Colonic mucosa (tissue), 4 donors: ENCODE data around the gene CCDC150. TPM values are rescaled to one million over a fixed set of nuclear protein-coding genes. Genes with fewer than 3 reads are reported as not detected.

Experiments
- DNase-seq: peaks from one replicate; pipeline ENCODE4 v3.0.0-alpha.2; 2020
- H3K27ac ChIP-seq: fragments of 200-600 bp; one replicate; pipeline ENCODE4 v1.8.0; 2021
- H3K27me3 ChIP-seq: fragments of 200-600 bp; one replicate; pipeline ENCODE4 v1.8.0; 2021
- H3K36me3 ChIP-seq: fragments of 200-600 bp; one replicate; pipeline ENCODE4 v1.8.0; 2021
- H3K4me1 ChIP-seq: fragments of 200-600 bp; one replicate; pipeline ENCODE4 v1.8.0; 2021; ENCODE audit warnings: mild to moderate bottlenecking
- H3K4me3 ChIP-seq: fragments of 200-600 bp; one replicate; pipeline ENCODE4 v1.8.0; 2021
- H3K9ac ChIP-seq, 2 donors: one replicate each; pipeline ENCODE4 v1.7.0; 2013; ENCODE audit warnings: control low read depth in 2 of 2, low read depth in 2 of 2, low read length in 2 of 2
- H3K9me3 ChIP-seq: fragments of 200-600 bp; one replicate; pipeline ENCODE4 v1.8.0; 2021
- intact Hi-C: fragments of 100-400 bp; cut with DNase I; formaldehyde crosslinking; loops from one replicate; pipeline ENCODE4 v1.14.1; 2022
- total RNA-seq, 2 donors: library from RNA; stranded (reverse); fragmentation: NEBNext Ultra II Directional in 1 of 2; extraction: Animal tissue kit (Norgen Biotek cat#: 25700) in 1 of 2; gene quantifications; one replicate each; pipeline ENCODE4 v1.2.1, GENCODE V29; 2021
- TF ChIP-seq, protein P1 (sequence below): fragments of 200-600 bp; IDR thresholded peaks from one replicate; pipeline ENCODE4 v1.8.0; 2022; ENCODE audit warnings: antibody characterized with exemption, mild to moderate bottlenecking
- donor health status: healthy.
- donor health status: DM: no; HTN: no; CAD: no.
- donor health status: DM: no; HTN: no; CAD: no.

Gene CCDC150
- total RNA-seq = 10 to 100 TPM in 1 of 2 donors, 1 to 10 TPM in 1; 3.8 to 10.3 TPM

DNA sequence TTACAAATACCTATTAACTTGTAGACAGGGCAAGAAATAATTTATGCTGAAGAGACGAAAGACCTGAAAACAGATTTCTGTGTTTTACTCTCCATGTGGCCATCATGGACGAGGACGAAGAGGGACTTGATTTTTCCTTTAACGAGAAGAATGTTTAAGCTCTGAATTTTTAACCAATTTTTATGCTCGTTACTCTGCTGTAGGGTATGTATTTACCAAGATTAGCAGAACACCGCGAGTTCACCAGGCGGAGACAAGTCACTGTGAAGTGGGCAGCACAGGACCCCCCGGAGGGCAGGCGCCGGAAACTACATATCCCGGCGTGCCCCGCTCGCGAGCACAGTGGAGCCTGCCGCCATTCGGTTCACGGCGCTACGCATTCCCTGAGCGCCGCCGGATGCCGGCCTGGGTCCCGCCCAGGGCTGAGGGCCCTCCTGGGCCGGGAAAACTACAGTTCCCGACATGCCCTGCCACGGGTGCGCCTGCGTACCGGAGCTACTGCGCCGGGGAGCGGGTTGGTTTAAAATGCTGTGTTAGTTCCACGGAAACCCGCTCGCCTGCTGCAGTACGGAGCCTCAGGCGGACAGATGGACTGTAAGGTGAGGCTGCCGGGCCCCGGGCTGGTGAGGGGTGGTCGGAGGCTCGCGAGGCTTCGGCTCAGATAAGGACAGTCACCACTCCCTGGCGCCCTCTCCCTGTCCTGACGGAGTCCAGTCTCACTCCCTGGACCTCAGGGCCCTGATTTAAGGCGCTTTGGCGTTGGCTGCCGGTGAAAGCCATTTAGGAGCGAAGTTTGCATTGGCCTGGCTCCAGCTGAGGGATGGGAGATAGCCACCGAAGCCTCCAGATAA, at the start of gene CCDC150:
TSS of gene CCDC150 (plus strand) at position 536 of the 851 bp plus-strand sequence. CDS start at position 588, 52 bp downstream.
- peak; percentile 95 for DNase-seq
- H3K36me3 ChIP-seq = no peaks in the 10 kb centered on the region
- H3K4me3 ChIP-seq = peak within 1 kb of the TSS; percentile 68
- no peaks in the 10 kb centered on the region for H3K27me3 ChIP-seq
- H3K27ac ChIP-seq = no peak within 1 kb of the TSS
- H3K9ac ChIP-seq = peak within 1 kb of the TSS; percentile 65 to 76
- H3K9me3 ChIP-seq = no peaks in the 10 kb centered on the region
- intact Hi-C loops = no loop called here
- H3K4me1 ChIP-seq = no peaks in the 10 kb centered on the region
- TF ChIP-seq, protein P1, sequence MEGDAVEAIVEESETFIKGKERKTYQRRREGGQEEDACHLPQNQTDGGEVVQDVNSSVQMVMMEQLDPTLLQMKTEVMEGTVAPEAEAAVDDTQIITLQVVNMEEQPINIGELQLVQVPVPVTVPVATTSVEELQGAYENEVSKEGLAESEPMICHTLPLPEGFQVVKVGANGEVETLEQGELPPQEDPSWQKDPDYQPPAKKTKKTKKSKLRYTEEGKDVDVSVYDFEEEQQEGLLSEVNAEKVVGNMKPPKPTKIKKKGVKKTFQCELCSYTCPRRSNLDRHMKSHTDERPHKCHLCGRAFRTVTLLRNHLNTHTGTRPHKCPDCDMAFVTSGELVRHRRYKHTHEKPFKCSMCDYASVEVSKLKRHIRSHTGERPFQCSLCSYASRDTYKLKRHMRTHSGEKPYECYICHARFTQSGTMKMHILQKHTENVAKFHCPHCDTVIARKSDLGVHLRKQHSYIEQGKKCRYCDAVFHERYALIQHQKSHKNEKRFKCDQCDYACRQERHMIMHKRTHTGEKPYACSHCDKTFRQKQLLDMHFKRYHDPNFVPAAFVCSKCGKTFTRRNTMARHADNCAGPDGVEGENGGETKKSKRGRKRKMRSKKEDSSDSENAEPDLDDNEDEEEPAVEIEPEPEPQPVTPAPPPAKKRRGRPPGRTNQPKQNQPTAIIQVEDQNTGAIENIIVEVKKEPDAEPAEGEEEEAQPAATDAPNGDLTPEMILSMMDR = no peak

DNA sequence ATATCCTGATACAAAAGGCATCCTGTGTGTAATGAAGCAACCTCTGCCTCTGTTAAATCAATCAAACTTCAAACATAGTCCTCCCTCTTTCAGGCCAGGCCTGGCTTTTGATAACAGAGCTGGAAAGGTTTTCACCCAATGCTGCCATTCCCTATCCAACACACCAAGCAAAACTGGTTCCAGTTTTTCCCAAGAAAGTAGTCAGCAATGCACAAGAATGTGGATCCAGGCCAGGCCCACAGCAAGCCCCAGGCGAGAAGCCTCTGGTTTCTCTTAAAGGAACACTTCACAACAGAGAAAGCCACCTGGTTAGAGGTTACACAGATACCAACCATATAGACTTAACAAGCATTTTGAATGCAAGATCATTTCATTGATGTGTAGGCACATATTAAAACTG, 49.2 kb upstream of the CCDC150 start:
- Histone ChIP-seq H3K27me3 (peaks cover 30% of the 10 kb centered on the region), H3K4me3 (no peak overlapping the region), H3K27ac (no peak overlapping the region), H3K4me1 (no peaks in the 10 kb centered on the region), H3K9ac (no peak overlapping the region), H3K36me3 (no peaks in the 10 kb centered on the region), H3K9me3 (no peaks in the 10 kb centered on the region)
- DNase-seq = no peak
- intact Hi-C loops = no loop called here
- TF ChIP-seq, protein P1 = no peak

DNA sequence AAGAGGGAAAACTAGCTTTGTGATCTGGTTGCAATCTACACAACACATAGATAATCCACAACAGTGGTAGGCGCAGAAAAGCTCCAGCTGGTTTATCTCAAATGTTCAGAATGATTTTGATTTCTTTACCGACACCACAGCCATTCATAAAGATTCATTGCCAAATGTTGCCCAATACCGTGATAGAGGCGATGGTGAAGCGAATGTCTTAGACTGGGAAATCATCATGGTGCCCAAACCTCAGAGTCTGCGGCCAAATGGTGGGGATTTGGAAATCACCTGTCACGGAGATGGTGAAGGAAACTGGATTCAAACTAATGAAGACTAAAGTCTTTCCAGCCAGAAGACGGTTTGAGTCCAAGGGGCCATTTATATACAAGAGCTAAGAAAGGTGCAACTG, 48.5 kb upstream of the CCDC150 start:
- no peak for DNase-seq
- Histone ChIP-seq H3K9ac (no peak overlapping the region), H3K9me3 (no peaks in the 10 kb centered on the region), H3K27me3 (peaks cover 30% of the 10 kb centered on the region), H3K36me3 (no peaks in the 10 kb centered on the region), H3K27ac (no peak overlapping the region), H3K4me1 (no peaks in the 10 kb centered on the region), H3K4me3 (no peak overlapping the region)
- intact Hi-C loops = no loop called here
- TF ChIP-seq, protein P1 = no peak

DNA sequence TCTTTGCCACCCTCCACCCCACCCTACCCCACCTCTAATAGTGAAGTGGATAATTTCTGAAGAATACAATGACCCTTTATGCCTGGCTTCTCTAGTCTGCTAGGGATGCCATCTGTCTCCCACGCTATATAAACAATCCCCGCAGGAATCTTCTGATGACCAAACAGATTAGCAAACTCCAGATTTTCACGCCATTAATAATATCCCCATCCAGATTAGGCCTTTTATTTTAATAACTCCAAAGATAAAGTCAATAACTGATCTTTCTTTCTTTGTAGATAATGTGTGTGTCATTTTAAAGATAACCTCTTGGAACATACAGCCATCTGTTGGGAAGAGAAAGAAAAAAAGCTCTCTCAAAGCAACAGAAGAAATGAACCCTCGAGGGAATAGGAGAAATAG, 47.9 kb upstream of the CCDC150 start:
- Histone ChIP-seq H3K4me3 (no peak overlapping the region), H3K27ac (no peak overlapping the region), H3K9me3 (no peaks in the 10 kb centered on the region), H3K27me3 (peaks cover 30% of the 10 kb centered on the region), H3K4me1 (no peaks in the 10 kb centered on the region), H3K9ac (no peak overlapping the region), H3K36me3 (no peaks in the 10 kb centered on the region)
- intact Hi-C loops = no loop called here
- DNase-seq = no peak
- TF ChIP-seq, protein P1 = no peak

DNA sequence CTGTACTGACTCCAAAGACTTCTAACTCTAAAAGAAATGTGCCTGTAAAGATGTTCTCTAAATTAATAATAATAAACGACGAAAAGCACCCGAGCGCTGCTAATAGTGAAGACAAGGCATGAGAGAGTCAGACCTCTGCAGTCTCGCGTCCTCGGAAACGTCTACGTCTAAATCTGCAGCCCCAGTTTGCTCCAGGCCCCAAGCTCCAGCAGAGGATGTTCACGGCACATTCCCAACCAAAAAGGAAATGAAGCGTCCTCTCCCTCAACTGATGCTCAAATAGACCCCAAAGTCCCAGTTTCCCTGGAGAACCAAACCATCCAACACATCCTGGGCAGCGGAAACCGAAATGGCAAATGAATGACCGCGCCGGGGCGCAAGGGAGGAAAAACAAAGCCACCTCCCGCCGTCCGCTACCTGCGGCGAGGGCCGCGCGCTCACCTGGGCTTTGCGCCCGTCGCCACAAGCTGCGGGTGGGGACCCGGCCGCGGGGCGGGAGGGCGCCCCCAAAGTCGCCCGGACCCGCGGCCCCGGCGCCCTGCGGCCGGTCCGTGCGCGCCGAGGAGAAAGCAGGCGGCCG, 47.1 kb upstream of the CCDC150 start:
- Histone ChIP-seq H3K9ac (no peak overlapping the region), H3K9me3 (no peaks in the 10 kb centered on the region), H3K36me3 (no peaks in the 10 kb centered on the region), H3K4me3 (peak overlapping the region; percentile 45), H3K27me3 (peaks cover 30% of the 10 kb centered on the region), H3K27ac (no peak overlapping the region), H3K4me1 (no peaks in the 10 kb centered on the region)
- intact Hi-C loops = no loop called here
- peak; percentile 20 for DNase-seq
- TF ChIP-seq, protein P1 = no peak
